ENCODE data around the gene ZFPM1.
"Not testable (repeated sequence)": the region's sequence is repeated elsewhere in the genome, so short reads cannot be mapped to it uniquely, and the experiment has no call there.

ZFPM1 gene

GRCh38 chr16:88465387-88465983 is 12.4 kb downstream of the ZFPM1 start:
- Histone ChIP-seq H3K27me3 (ENCODE audit: control insufficient read depth in 2 of 2, insufficient read depth in 2 of 2, low read length in 2 of 2) (no peaks in the 10 kb centered on the region), H3K4me3 (ENCODE audit: low read length in 2 of 2) (no peak overlapping the region), H3K36me3 (ENCODE audit: control insufficient read depth in 2 of 2, insufficient read depth in 2 of 2, low read length in 2 of 2) (no peaks in the 10 kb centered on the region), H3K9me3 (ENCODE audit: control insufficient read depth in 2 of 2, low read length in 2 of 2) (no peaks in the 10 kb centered on the region), H3K27ac (ENCODE audit: low read depth in 2 of 2, low read length in 2 of 2) (no peak overlapping the region), H3K9ac (ENCODE audit: low read depth in 1 of 2, low read length in 2 of 2) (no peak overlapping the region), H3K4me1 (ENCODE audit: control insufficient read depth in 2 of 2, insufficient read depth in 2 of 2, low read length in 2 of 2) (peaks cover 0 to 3% of the 10 kb centered on the region in 2 donors)

- H3K9ac ChIP-seq (ENCODE audit: low read depth in 1 of 2, low read length in 2 of 2): no peak overlapping the region
- H3K36me3 ChIP-seq (ENCODE audit: control insufficient read depth in 2 of 2, insufficient read depth in 2 of 2, low read length in 2 of 2): no peaks in the 10 kb centered on the region
- no peaks in the 10 kb centered on the region for H3K27me3 ChIP-seq (ENCODE audit: control insufficient read depth in 2 of 2, insufficient read depth in 2 of 2, low read length in 2 of 2)
- H3K4me3 ChIP-seq (ENCODE audit: low read length in 2 of 2): no peak overlapping the region
- no peak overlapping the region for H3K27ac ChIP-seq (ENCODE audit: low read depth in 2 of 2, low read length in 2 of 2)
- H3K9me3 ChIP-seq (ENCODE audit: control insufficient read depth in 2 of 2, low read length in 2 of 2): no peaks in the 10 kb centered on the region
- peaks cover 0 to 2% of the 10 kb centered on the region in 2 donors for H3K4me1 ChIP-seq (ENCODE audit: control insufficient read depth in 2 of 2, insufficient read depth in 2 of 2, low read length in 2 of 2)
These were observed 13.2 kb downstream of the ZFPM1 start for GRCh38 chr16:88466175-88466862.

- H3K9ac ChIP-seq (ENCODE audit: low read depth in 1 of 2, low read length in 2 of 2): no peak overlapping the region
These were observed 13.9 kb downstream of the ZFPM1 start for GRCh38 chr16:88466949-88467348.

GRCh38 chr16:88467541-88467944 is 14.5 kb downstream of the ZFPM1 start:
- H3K4me3 ChIP-seq (ENCODE audit: low read length in 2 of 2): no peak overlapping the region

More at GRCh38 chr16:88466949-88467348, 13.9 kb downstream of the ZFPM1 start:
- no peaks in the 10 kb centered on the region for H3K9me3 ChIP-seq (ENCODE audit: control insufficient read depth in 2 of 2, low read length in 2 of 2)
- no peak overlapping the region for H3K27ac ChIP-seq (ENCODE audit: low read depth in 2 of 2, low read length in 2 of 2)
- H3K4me1 ChIP-seq (ENCODE audit: control insufficient read depth in 2 of 2, insufficient read depth in 2 of 2, low read length in 2 of 2): no peaks in the 10 kb centered on the region
- H3K36me3 ChIP-seq (ENCODE audit: control insufficient read depth in 2 of 2, insufficient read depth in 2 of 2, low read length in 2 of 2): no peaks in the 10 kb centered on the region
- H3K4me3 ChIP-seq (ENCODE audit: low read length in 2 of 2): no peak overlapping the region
- no peaks in the 10 kb centered on the region for H3K27me3 ChIP-seq (ENCODE audit: control insufficient read depth in 2 of 2, insufficient read depth in 2 of 2, low read length in 2 of 2)

GRCh38 chr16:88468275-88469129 is 15.4 kb downstream of the ZFPM1 start:
- Histone ChIP-seq H3K27me3 (ENCODE audit: control insufficient read depth in 2 of 2, insufficient read depth in 2 of 2, low read length in 2 of 2) (no peaks in the 10 kb centered on the region), H3K4me1 (ENCODE audit: control insufficient read depth in 2 of 2, insufficient read depth in 2 of 2, low read length in 2 of 2) (no peaks in the 10 kb centered on the region), H3K9ac (ENCODE audit: low read depth in 1 of 2, low read length in 2 of 2) (no peak overlapping the region), H3K9me3 (ENCODE audit: control insufficient read depth in 2 of 2, low read length in 2 of 2) (no peaks in the 10 kb centered on the region), H3K36me3 (ENCODE audit: control insufficient read depth in 2 of 2, insufficient read depth in 2 of 2, low read length in 2 of 2) (no peaks in the 10 kb centered on the region), H3K27ac (ENCODE audit: low read depth in 2 of 2, low read length in 2 of 2) (no peak overlapping the region), H3K4me3 (ENCODE audit: low read length in 2 of 2) (no peak overlapping the region)

More at GRCh38 chr16:88467541-88467944, 14.5 kb downstream of the ZFPM1 start:
- Histone ChIP-seq H3K4me1 (ENCODE audit: control insufficient read depth in 2 of 2, insufficient read depth in 2 of 2, low read length in 2 of 2) (no peaks in the 10 kb centered on the region), H3K27me3 (ENCODE audit: control insufficient read depth in 2 of 2, insufficient read depth in 2 of 2, low read length in 2 of 2) (no peaks in the 10 kb centered on the region), H3K36me3 (ENCODE audit: control insufficient read depth in 2 of 2, insufficient read depth in 2 of 2, low read length in 2 of 2) (no peaks in the 10 kb centered on the region), H3K9ac (ENCODE audit: low read depth in 1 of 2, low read length in 2 of 2) (no peak overlapping the region), H3K27ac (ENCODE audit: low read depth in 2 of 2, low read length in 2 of 2) (no peak overlapping the region), H3K9me3 (ENCODE audit: control insufficient read depth in 2 of 2, low read length in 2 of 2) (no peaks in the 10 kb centered on the region)

GRCh38 chr16:88469615-88470395 is 16.7 kb downstream of the ZFPM1 start:
- H3K9ac ChIP-seq (ENCODE audit: low read depth in 1 of 2, low read length in 2 of 2): no peak overlapping the region
- H3K4me1 ChIP-seq (ENCODE audit: control insufficient read depth in 2 of 2, insufficient read depth in 2 of 2, low read length in 2 of 2): no peaks in the 10 kb centered on the region
- no peaks in the 10 kb centered on the region for H3K9me3 ChIP-seq (ENCODE audit: control insufficient read depth in 2 of 2, low read length in 2 of 2)
- H3K27me3 ChIP-seq (ENCODE audit: control insufficient read depth in 2 of 2, insufficient read depth in 2 of 2, low read length in 2 of 2): no peaks in the 10 kb centered on the region
- no peak overlapping the region for H3K4me3 ChIP-seq (ENCODE audit: low read length in 2 of 2)
- H3K36me3 ChIP-seq (ENCODE audit: control insufficient read depth in 2 of 2, insufficient read depth in 2 of 2, low read length in 2 of 2): no peaks in the 10 kb centered on the region
- H3K27ac ChIP-seq (ENCODE audit: low read depth in 2 of 2, low read length in 2 of 2): no peak overlapping the region

- not testable (repeated sequence) for H3K9ac ChIP-seq (ENCODE audit: low read depth in 1 of 2, low read length in 2 of 2); H3K4me1 ChIP-seq (ENCODE audit: control insufficient read depth in 2 of 2, insufficient read depth in 2 of 2, low read length in 2 of 2); H3K4me3 ChIP-seq (ENCODE audit: low read length in 2 of 2); H3K27me3 ChIP-seq (ENCODE audit: control insufficient read depth in 2 of 2, insufficient read depth in 2 of 2, low read length in 2 of 2); H3K36me3 ChIP-seq (ENCODE audit: control insufficient read depth in 2 of 2, insufficient read depth in 2 of 2, low read length in 2 of 2); H3K9me3 ChIP-seq (ENCODE audit: control insufficient read depth in 2 of 2, low read length in 2 of 2); H3K27ac ChIP-seq (ENCODE audit: low read depth in 2 of 2, low read length in 2 of 2)
These were observed 17.3 kb downstream of the ZFPM1 start for GRCh38 chr16:88470396-88470680.

- H3K9ac ChIP-seq (ENCODE audit: low read depth in 1 of 2, low read length in 2 of 2); H3K27ac ChIP-seq (ENCODE audit: low read depth in 2 of 2, low read length in 2 of 2); H3K27me3 ChIP-seq (ENCODE audit: control insufficient read depth in 2 of 2, insufficient read depth in 2 of 2, low read length in 2 of 2); H3K9me3 ChIP-seq (ENCODE audit: control insufficient read depth in 2 of 2, low read length in 2 of 2); H3K4me3 ChIP-seq (ENCODE audit: low read length in 2 of 2); H3K36me3 ChIP-seq (ENCODE audit: control insufficient read depth in 2 of 2, insufficient read depth in 2 of 2, low read length in 2 of 2); H3K4me1 ChIP-seq (ENCODE audit: control insufficient read depth in 2 of 2, insufficient read depth in 2 of 2, low read length in 2 of 2): not testable (repeated sequence)
These were observed 17.6 kb downstream of the ZFPM1 start for GRCh38 chr16:88470696-88471095.

GRCh38 chr16:88471115-88471514 is 18.0 kb downstream of the ZFPM1 start:
- H3K36me3 ChIP-seq (ENCODE audit: control insufficient read depth in 2 of 2, insufficient read depth in 2 of 2, low read length in 2 of 2): no peaks in the 10 kb centered on the region
- no peaks in the 10 kb centered on the region for H3K9me3 ChIP-seq (ENCODE audit: control insufficient read depth in 2 of 2, low read length in 2 of 2)
- H3K4me1 ChIP-seq (ENCODE audit: control insufficient read depth in 2 of 2, insufficient read depth in 2 of 2, low read length in 2 of 2): no peaks in the 10 kb centered on the region
- no peak overlapping the region for H3K4me3 ChIP-seq (ENCODE audit: low read length in 2 of 2)
- no peak overlapping the region for H3K27ac ChIP-seq (ENCODE audit: low read depth in 2 of 2, low read length in 2 of 2)
- H3K27me3 ChIP-seq (ENCODE audit: control insufficient read depth in 2 of 2, insufficient read depth in 2 of 2, low read length in 2 of 2): no peaks in the 10 kb centered on the region
- H3K9ac ChIP-seq (ENCODE audit: low read depth in 1 of 2, low read length in 2 of 2): no peak overlapping the region

GRCh38 chr16:88471575-88471974 is 18.5 kb downstream of the ZFPM1 start:
- Histone ChIP-seq H3K9ac (ENCODE audit: low read depth in 1 of 2, low read length in 2 of 2) (no peak overlapping the region), H3K4me1 (ENCODE audit: control insufficient read depth in 2 of 2, insufficient read depth in 2 of 2, low read length in 2 of 2) (no peaks in the 10 kb centered on the region), H3K4me3 (ENCODE audit: low read length in 2 of 2) (no peak overlapping the region), H3K27me3 (ENCODE audit: control insufficient read depth in 2 of 2, insufficient read depth in 2 of 2, low read length in 2 of 2) (no peaks in the 10 kb centered on the region), H3K36me3 (ENCODE audit: control insufficient read depth in 2 of 2, insufficient read depth in 2 of 2, low read length in 2 of 2) (no peaks in the 10 kb centered on the region), H3K27ac (ENCODE audit: low read depth in 2 of 2, low read length in 2 of 2) (no peak overlapping the region), H3K9me3 (ENCODE audit: control insufficient read depth in 2 of 2, low read length in 2 of 2) (no peaks in the 10 kb centered on the region)

All from mucosa of rectum (tissue), 2 donors.